Measurements from ENCODE around the gene PRMT1.

- TF ChIP-seq CTCF (IDR thresholded peaks at IDR 0.05) (no peak), POLR2A (IDR thresholded peaks at IDR 0.05) (no peak)
These were observed 19.0 kb downstream of the PRMT1 start for GRCh38 chr19:49696115-49696514.

Data from lower leg skin (tissue), 3 donors.